GM06990 (cell line): Measurements from ENCODE around the gene PACS1.

Source experiments
- DNase-seq: peaks from one replicate; pipeline ENCODE4 v3.0.0-alpha.2; 2011; ENCODE audit not compliant: insufficient read length; ENCODE audit errors: extremely low read depth
- H3K27me3 ChIP-seq: replicated peaks from 2 replicates; pipeline ENCODE4 v1.6.0; 2011; ENCODE audit warnings: low read length; ENCODE audit not compliant: control insufficient read depth, insufficient read depth
- H3K36me3 ChIP-seq: 2 replicates; pipeline ENCODE4 v1.5.1; 2011; ENCODE audit warnings: low read length; ENCODE audit not compliant: control insufficient read depth, insufficient read depth
- H3K4me3 ChIP-seq: replicated peaks from 2 replicates; pipeline ENCODE4 v1.5.1; 2011; ENCODE audit warnings: low read depth, mild to moderate bottlenecking, control low read depth, low read length
- TF ChIP-seq, protein P1 (sequence below): IDR thresholded peaks from 2 replicates; pipeline ENCODE4 v1.5.1; 2011; ENCODE audit warnings: low read length, control low read depth, mild to moderate bottlenecking, inconsistent platforms; ENCODE audit not compliant: insufficient read depth, poor library complexity, severe bottlenecking

The PACS1 gene

DNA sequence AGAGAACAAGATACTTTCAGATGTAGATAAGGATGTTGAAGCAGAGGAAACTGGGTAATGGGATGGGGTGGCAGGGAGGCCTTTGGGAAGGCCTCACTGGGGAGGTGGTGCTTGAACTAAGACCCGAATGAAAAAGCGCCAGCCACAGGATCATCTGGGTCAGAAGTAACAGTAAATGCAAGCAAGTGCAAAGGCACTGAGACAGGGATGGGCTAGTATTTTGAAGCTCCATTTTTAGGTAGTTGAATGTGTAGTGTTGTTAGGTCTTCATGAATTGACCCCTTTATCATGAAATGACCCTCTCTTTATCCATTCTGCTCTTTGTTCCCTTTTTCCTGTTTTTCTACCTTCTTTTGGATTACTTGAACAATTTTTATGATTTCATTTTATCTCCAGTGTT is 6.2 kb upstream of the PACS1 start:
- DNase-seq = no peak
- Histone ChIP-seq H3K27me3 (no peaks in the 10 kb centered on the region), H3K36me3 (peaks cover 44% of the 10 kb centered on the region), H3K4me3 (no peak overlapping the region)
- TF ChIP-seq, protein P1, sequence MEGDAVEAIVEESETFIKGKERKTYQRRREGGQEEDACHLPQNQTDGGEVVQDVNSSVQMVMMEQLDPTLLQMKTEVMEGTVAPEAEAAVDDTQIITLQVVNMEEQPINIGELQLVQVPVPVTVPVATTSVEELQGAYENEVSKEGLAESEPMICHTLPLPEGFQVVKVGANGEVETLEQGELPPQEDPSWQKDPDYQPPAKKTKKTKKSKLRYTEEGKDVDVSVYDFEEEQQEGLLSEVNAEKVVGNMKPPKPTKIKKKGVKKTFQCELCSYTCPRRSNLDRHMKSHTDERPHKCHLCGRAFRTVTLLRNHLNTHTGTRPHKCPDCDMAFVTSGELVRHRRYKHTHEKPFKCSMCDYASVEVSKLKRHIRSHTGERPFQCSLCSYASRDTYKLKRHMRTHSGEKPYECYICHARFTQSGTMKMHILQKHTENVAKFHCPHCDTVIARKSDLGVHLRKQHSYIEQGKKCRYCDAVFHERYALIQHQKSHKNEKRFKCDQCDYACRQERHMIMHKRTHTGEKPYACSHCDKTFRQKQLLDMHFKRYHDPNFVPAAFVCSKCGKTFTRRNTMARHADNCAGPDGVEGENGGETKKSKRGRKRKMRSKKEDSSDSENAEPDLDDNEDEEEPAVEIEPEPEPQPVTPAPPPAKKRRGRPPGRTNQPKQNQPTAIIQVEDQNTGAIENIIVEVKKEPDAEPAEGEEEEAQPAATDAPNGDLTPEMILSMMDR = no peak

DNA sequence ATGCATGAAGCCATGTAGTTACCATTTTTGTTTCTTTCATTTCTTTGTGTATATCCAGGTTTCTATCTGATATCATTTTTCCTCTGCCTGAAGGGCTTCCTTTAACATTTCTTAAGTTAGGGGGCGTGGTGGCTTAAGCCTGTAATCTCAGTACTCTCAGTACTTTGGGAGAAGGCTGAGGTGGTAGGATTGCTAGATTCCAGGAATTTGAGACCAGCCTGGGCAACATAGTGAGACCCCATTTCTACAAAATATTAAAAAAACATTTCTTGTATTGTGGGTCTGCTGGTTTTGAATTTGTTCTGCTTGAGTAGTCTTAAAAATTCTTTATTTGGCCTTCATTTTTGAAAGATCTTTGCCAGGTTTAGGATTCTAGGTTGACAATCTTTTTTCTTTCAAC is 5.5 kb upstream of the PACS1 start:
- Histone ChIP-seq H3K36me3 (peaks cover 37% of the 10 kb centered on the region), H3K27me3 (no peaks in the 10 kb centered on the region), H3K4me3 (no peak overlapping the region)
- TF ChIP-seq, protein P1 = no peak
- no peak for DNase-seq

DNA sequence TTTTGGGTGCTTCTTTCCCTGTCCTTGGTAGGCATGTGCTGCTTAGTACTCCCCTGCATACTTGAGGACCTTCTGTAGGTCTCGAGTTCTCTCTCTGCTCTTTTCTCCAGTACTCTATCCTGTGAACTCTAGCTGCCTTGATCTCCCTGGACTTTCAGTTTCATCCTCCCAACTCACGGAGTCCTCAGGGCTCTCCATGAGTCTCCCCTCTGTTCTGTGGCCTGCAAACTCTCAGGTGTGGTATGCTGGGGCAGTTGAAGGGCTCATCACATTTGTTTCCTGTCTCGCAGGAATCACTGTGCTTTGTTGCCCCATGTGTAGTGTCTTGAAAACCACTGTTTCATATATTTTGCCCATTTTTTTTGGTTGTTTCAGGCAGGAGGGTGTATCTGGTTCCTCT is 3.3 kb upstream of the PACS1 start:
- DNase-seq = no peak
- Histone ChIP-seq H3K36me3 (peaks cover 25% of the 10 kb centered on the region), H3K27me3 (no peaks in the 10 kb centered on the region), H3K4me3 (no peak overlapping the region)
- TF ChIP-seq, protein P1 = no peak

DNA sequence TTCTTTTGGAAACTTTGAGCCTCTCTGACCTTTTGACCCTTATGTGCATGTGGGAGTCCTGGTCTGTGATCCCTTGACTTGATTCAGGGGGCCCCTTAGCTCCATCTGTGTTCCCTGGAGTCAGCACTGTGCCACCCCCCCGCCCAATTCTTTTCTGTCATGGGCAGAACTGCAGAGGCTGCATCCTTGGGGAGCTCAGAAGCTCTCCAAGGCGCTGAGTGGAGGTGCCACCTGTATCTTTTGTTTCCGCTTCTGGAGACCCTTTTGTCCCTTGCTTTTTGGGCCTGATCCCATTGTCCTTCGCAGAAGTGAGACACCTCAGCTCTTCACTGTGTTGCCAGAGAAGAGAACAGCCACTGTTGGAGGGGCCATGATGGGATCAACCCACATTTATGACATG is 2.4 kb upstream of the PACS1 start:
- TF ChIP-seq, protein P1 = no peak
- H3K36me3 ChIP-seq = peaks cover 26% of the 10 kb centered on the region
- no peak for DNase-seq
- H3K27me3 ChIP-seq = no peaks in the 10 kb centered on the region
- no peak overlapping the region for H3K4me3 ChIP-seq

DNA sequence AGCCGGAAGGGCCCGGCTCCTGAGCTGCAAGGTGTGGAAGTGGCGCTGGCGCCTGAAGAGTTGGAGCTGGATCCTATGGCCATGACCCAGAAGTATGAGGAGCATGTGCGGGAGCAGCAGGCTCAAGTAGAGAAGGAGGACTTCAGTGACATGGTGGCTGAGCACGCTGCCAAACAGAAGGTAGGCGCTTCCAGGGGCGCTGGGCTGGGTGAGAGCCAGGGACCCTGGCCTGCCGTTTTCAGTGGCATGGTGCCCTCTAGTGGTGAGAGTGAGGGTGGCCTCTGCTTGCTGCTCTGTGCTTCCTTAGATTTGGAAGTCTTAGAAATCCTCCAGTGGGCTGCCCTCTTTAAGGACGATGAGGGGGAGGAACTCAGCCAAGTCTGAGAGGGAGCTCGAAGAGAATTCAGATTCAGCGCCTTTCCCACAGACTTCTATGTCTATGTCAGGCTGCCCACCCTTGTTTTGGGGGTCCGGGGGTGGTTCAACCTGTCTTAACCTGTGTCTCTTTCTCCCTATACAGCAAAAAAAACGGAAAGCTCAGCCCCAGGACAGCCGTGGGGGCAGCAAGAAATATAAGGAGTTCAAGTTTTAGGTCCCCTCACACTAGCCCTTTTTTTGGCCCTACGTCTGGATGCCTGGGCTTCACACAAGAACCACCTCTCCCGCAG is 1.8 kb upstream of the PACS1 start:
- TF ChIP-seq, protein P1 = peak; percentile 88
- H3K4me3 ChIP-seq = no peak overlapping the region
- DNase-seq = peak; percentile 37
- H3K36me3 ChIP-seq = peaks cover 28% of the 10 kb centered on the region
- H3K27me3 ChIP-seq = no peaks in the 10 kb centered on the region
